OCI-LY7 (cell line): ENCODE results near the gene KCTD2. TPM values are rescaled to one million over a fixed set of nuclear protein-coding genes. Genes with fewer than 3 reads are reported as not detected.

ENCODE experiments used
- BruUV-seq: library from RNA; stranded (reverse); fragments of 400-500 nt; replicated peaks from 2 replicates; lab custom pipeline; 2021; lab: Mats Ljungman, UMichigan
- CTCF ChIA-PET: fragments of 300-600 bp; sonication (Branson Sonifier 250); formaldehyde crosslinking; loops from one replicate; lab custom pipeline; 2022; ENCODE audit warnings: antibody characterized with exemption; ENCODE audit not compliant: unreplicated experiment; lab: Charles Lee
- POLR2A ChIA-PET: fragments of 300-600 bp; sonication (Branson Sonifier 250); formaldehyde crosslinking; loops from one replicate; lab custom pipeline; 2022; ENCODE audit warnings: antibody characterized with exemption; lab: Charles Lee
- DNase-seq: peaks from one replicate; pipeline ENCODE4 v3.0.0-alpha.2; 2015; ENCODE audit warnings: low spot score
- H2AFZ ChIP-seq: fragments of 200-600 bp; sonication (generic), shearing (Covaris generic); 2 replicates; pipeline ENCODE4 v1.6.1; 2014; ENCODE audit warnings: mild to moderate bottlenecking, antibody characterized with exemption, low read length, moderate library complexity
- H3K27ac ChIP-seq: fragments of 200-600 bp; sonication (generic); 2 replicates; pipeline ENCODE4 v1.5.1; 2014; ENCODE audit warnings: mixed run types, low read depth, mild to moderate bottlenecking, moderate library complexity, low read length, inconsistent platforms; ENCODE audit not compliant: poor library complexity, severe bottlenecking
- H3K36me3 ChIP-seq: fragments of 200-600 bp; sonication (generic); 2 replicates; pipeline ENCODE4 v1.6.1; 2014; ENCODE audit warnings: mild to moderate bottlenecking, antibody characterized with exemption, low read length, moderate library complexity, mixed read lengths; ENCODE audit not compliant: insufficient read depth
- H3K4me1 ChIP-seq: fragments of 200-600 bp; sonication (generic); 2 replicates; pipeline ENCODE4 v1.5.1; 2014; ENCODE audit warnings: mild to moderate bottlenecking, low read length; ENCODE audit not compliant: insufficient read depth, poor library complexity, severe bottlenecking
- H3K4me2 ChIP-seq: fragments of 200-600 bp; sonication (generic); 2 replicates; pipeline ENCODE4 v1.6.1; 2014; ENCODE audit warnings: mild to moderate bottlenecking, low read length
- H3K4me3 ChIP-seq: fragments of 200-600 bp; sonication (generic); 2 replicates; pipeline ENCODE4 v1.5.1; 2014; ENCODE audit warnings: mild to moderate bottlenecking, low read depth, low read length; ENCODE audit not compliant: poor library complexity, severe bottlenecking
- H3K79me2 ChIP-seq: fragments of 200-600 bp; sonication (generic); 2 replicates; pipeline ENCODE4 v1.6.1; 2016; ENCODE audit warnings: low read depth, mild to moderate bottlenecking, low read length, moderate library complexity, mixed read lengths; ENCODE audit not compliant: insufficient read depth
- H3K9me2 ChIP-seq: fragments of 200-600 bp; sonication (generic); 2 replicates; pipeline ENCODE4 v1.6.1; 2016; ENCODE audit warnings: mild to moderate bottlenecking, low read length, mixed read lengths; ENCODE audit not compliant: insufficient read depth
- H3K9me3 ChIP-seq: fragments of 200-600 bp; sonication (generic); 2 replicates; pipeline ENCODE4 v1.6.1; 2014; ENCODE audit warnings: mild to moderate bottlenecking, mixed run types, low read length, mixed read lengths
- H4K20me1 ChIP-seq: fragments of 200-600 bp; sonication (generic); 2 replicates; pipeline ENCODE4 v1.6.1; 2014; ENCODE audit warnings: mild to moderate bottlenecking, antibody characterized with exemption, low read length, moderate library complexity, mixed read lengths; ENCODE audit not compliant: insufficient read depth
- EZH2phosphoT487 ChIP-seq: fragments of 200-600 bp; sonication (generic); IDR thresholded peaks from 2 replicates; pipeline ENCODE4 v1.6.1; 2018; ENCODE audit warnings: low read depth, borderline replicate concordance, mild to moderate bottlenecking, mixed run types, antibody characterized with exemption, low read length, moderate library complexity, mixed read lengths
- intact Hi-C: fragments of 100-400 bp; cut with micrococcal nuclease; formaldehyde crosslinking; loops from one replicate; pipeline ENCODE4 v1.10.0; 2022; ENCODE audit not compliant: unreplicated experiment
- total RNA-seq, 2 experiments: library from RNA; depleted of rRNA in 1 of 2; stranded (reverse); fragments of >200 nt in 1 of 2; shearing (Covaris generic) in 1 of 2; gene quantifications; 2 replicates each; pipeline ENCODE4 v1.2.3, GENCODE V29; 2014 to 2022
- TF ChIP-seq, protein P1 (sequence below): fragments of 200-600 bp; sonication (generic); conservative IDR thresholded peaks from 2 replicates; pipeline ENCODE4 v1.5.1; 2014; ENCODE audit warnings: mild to moderate bottlenecking, antibody characterized with exemption, low read length, moderate library complexity, mixed read lengths

The KCTD2 gene
- total RNA-seq, 2 experiments from 2014 or later, result 21.0 to 29.8 TPM

DNA sequence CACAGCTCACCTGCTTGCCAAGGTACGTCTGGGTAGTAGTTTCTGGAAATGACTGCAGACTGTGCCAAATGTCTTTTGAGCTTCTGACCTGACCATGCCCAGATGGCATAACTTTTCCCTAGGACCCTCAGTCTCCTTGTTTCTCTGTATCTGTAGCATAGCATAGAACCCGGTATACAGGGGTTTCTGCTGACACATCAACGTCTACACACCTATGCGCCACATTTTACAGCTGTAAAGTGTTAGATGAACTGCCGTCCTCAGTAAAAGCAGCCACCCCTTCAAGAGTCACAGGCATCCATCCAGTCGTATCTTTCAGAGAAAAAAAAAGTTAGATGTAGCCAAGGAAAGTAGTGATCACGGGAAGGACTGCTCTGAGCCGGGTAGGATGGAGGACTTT is 17.4 kb downstream of the KCTD2 start:
- Histone ChIP-seq H3K9me3 (no peaks in the 10 kb centered on the region), H3K9me2 (no peaks in the 10 kb centered on the region), H3K79me2 (no peaks in the 10 kb centered on the region), H2AFZ (no peak overlapping the region), H3K36me3 (peaks cover 57% of the 10 kb centered on the region), H3K4me2 (no peak overlapping the region), H4K20me1 (no peaks in the 10 kb centered on the region), H3K27ac (no peak overlapping the region), H3K4me3 (no peak overlapping the region), H3K4me1 (no peaks in the 10 kb centered on the region)
- no peak for DNase-seq
- intact Hi-C loops, result no loop called here
- no TSS peak for BruUV-seq
- ChIA-PET POLR2A (interaction anchor here (1.4 kb wide), 1 partner anchor 10 kb away, joined by 5 read pairs; no protein-coding TSS in a partner anchor), CTCF (interaction anchor here (1.1 kb wide), 1 partner anchor 27 kb away, joined by 3 read pairs; no protein-coding TSS in a partner anchor)
- TF ChIP-seq EZH2phosphoT487, result no peak
- TF ChIP-seq, protein P1, sequence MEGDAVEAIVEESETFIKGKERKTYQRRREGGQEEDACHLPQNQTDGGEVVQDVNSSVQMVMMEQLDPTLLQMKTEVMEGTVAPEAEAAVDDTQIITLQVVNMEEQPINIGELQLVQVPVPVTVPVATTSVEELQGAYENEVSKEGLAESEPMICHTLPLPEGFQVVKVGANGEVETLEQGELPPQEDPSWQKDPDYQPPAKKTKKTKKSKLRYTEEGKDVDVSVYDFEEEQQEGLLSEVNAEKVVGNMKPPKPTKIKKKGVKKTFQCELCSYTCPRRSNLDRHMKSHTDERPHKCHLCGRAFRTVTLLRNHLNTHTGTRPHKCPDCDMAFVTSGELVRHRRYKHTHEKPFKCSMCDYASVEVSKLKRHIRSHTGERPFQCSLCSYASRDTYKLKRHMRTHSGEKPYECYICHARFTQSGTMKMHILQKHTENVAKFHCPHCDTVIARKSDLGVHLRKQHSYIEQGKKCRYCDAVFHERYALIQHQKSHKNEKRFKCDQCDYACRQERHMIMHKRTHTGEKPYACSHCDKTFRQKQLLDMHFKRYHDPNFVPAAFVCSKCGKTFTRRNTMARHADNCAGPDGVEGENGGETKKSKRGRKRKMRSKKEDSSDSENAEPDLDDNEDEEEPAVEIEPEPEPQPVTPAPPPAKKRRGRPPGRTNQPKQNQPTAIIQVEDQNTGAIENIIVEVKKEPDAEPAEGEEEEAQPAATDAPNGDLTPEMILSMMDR, result no peak

DNA sequence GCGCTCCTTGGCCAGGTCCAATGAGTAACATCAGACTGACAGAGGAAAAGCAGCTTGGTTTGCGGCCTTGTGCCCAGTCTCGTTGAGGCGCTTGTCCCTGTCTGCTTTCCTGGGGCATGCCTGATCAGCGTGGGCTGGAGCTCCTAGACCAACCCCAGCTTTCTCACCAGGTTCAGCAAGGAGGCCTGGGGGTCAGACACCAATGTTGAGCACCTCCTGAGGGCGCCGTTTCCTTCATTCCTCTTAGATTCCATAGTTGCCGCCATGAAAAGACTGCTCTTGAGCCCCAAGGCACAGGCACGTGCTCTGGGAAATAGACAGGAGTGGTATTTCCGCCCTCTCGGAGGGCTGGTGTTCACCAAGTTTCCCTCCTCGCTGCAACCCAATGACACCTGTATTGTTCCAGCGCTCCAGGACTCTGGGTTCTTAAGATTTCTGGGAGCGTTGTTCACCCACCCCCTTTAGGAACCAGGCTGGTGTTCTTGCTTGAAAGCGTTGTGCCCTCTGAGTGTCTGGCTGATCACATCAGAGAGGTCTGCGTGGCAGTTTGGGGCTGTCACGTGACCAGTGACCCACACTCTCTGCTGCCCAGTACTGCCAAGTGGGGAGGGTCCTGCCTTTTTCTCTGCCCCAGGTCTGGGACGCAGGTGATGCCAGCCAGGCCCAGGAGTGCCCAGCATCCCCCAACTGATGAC is 18.0 kb downstream of the KCTD2 start:
- Histone ChIP-seq H2AFZ (no peak overlapping the region), H3K36me3 (peaks cover 51% of the 10 kb centered on the region), H3K9me2 (no peaks in the 10 kb centered on the region), H3K4me1 (no peaks in the 10 kb centered on the region), H3K9me3 (no peaks in the 10 kb centered on the region), H3K4me2 (no peak overlapping the region), H3K27ac (no peak overlapping the region), H4K20me1 (no peaks in the 10 kb centered on the region), H3K79me2 (no peaks in the 10 kb centered on the region), H3K4me3 (no peak overlapping the region)
- ChIA-PET CTCF (interaction anchor here (1.1 kb wide), 1 partner anchor 27 kb away, joined by 3 read pairs; no protein-coding TSS in a partner anchor), POLR2A (interaction anchor here (1.4 kb wide), 1 partner anchor 11 kb away, joined by 5 read pairs; no protein-coding TSS in a partner anchor)
- BruUV-seq, result TSS peak; percentile 57
- TF ChIP-seq EZH2phosphoT487, result no peak
- TF ChIP-seq, protein P1, result no peak
- intact Hi-C loops, result no loop called here
- no peak for DNase-seq
